Testis (tissue), 3 donors: ENCODE results near the gene RGS12. TPM values are rescaled to one million over a fixed set of nuclear protein-coding genes. Genes with fewer than 3 reads are reported as not detected.

Experiments used
- DNase-seq: peaks from one replicate; pipeline ENCODE4 v3.0.0-alpha.2; 2019
- H3K27ac ChIP-seq, 2 donors: fragments of 200-600 bp; sonication (generic); one replicate each; pipeline ENCODE4 v1.5.1; 2019
- H3K27me3 ChIP-seq: fragments of 200-600 bp; sonication (generic); one replicate; pipeline ENCODE4 v1.5.1; 2019
- H3K36me3 ChIP-seq: fragments of 200-600 bp; sonication (generic); one replicate; pipeline ENCODE4 v1.5.1; 2017; ENCODE audit warnings: low read depth; ENCODE audit errors: missing control alignments
- H3K4me1 ChIP-seq: fragments of 200-600 bp; sonication (generic); one replicate; pipeline ENCODE4 v1.5.1; 2019
- H3K4me3 ChIP-seq, 2 donors: fragments of 200-600 bp; sonication (generic); one replicate each; pipeline ENCODE4 v1.5.1; 2017 to 2019
- H3K9me3 ChIP-seq: fragments of 200-600 bp; sonication (generic); one replicate; pipeline ENCODE4 v1.5.1; 2017
- POLR2A ChIP-seq: fragments of 450-650 bp; IDR thresholded peaks from one replicate; pipeline ENCODE4 v1.6.1; 2017; ENCODE audit warnings: antibody characterized with exemption, mild to moderate bottlenecking, moderate library complexity
- WGBS, 2 donors: methylation state at CpG; one replicate each; pipeline ENCODE4 v1.1.5; 2018; 5-methylcytosine and 5-hydroxymethylcytosine counted together
- intact Hi-C: fragments of 100-400 bp; cut with DNase I; formaldehyde crosslinking; loops from one replicate; pipeline ENCODE4 v1.15.1; 2023; ENCODE audit warnings: low total_unique reads
- polyA plus RNA-seq: library from polyadenylated mRNA; stranded (reverse); fragments of 350-450 nt; fragmentation: Illumina TruSeq; extraction: RNeasy Lipid Tissue Mini Kit (QIAGEN cat#74804); gene quantifications from one replicate; pipeline ENCODE4 v1.2.3, GENCODE V29; 2014; ENCODE audit warnings: low read depth, low replicate concordance; ENCODE audit not compliant: insufficient read depth
- total RNA-seq, 2 donors: library from RNA; depleted of rRNA; stranded (reverse); fragments of >200 nt; gene quantifications; one replicate each; pipeline ENCODE4 v1.2.3, GENCODE V29; 2016
- TF ChIP-seq, protein P1 (sequence below), 3 experiments: fragments of 450-650 bp in 2 of 3; fragments of 200-600 bp in 1 of 3; sonication (generic) in 1 of 3; IDR thresholded peaks; one replicate each; pipeline ENCODE4 v1.5.1; 2016 to 2019; ENCODE audit warnings: antibody characterized with exemption in 3 of 3, mild to moderate bottlenecking in 2 of 3, moderate library complexity in 1 of 3

Gene RGS12
- total and polyA plus RNA-seq, 3 donors from 2014 or later, result 25.0 to 68.2 (median 39.0) TPM

DNA sequence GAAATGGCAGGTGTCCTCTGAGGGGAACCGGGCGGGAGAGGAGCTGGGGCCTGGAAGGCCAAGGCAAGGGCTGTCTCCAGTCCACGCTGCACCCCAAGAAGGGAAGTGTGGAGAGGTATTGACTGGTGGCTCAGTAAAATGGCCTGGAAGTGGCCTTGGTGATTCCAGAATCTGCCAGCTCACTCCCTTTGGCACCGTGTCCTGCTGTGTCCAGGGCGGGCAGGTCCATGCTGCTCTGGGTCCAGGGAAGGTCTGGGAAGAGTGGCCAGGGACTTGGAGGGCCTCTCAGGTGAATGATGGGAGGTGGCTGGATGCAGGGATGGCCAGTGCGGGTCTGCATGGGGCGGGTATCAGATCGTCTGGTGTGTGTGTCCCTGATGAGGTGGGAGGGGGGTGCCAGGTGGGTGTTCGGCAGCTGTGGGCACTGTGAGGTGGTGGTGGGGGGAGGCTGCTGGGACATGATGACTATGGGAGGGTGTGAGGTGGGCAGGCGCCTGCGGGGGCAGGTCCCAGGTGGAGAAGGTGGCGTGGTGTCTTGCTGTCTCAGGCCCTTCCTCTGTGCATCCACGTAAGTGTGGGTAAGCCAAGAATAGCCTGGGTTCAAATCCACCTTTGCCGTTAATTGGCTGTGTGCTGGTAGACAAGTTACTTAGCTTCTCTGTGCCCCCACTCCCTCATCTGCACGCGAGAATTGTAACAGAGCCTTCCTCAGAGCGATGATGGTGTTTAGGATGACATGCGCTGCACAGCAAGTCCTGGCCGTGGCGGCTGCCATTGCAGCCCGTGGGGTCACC is 17.7 kb downstream of the RGS12 start:
- WGBS, 2 donors, result 83 to 89% methylated on average over 17 to 21 of the region's 21 CpGs
- intact Hi-C loops, result no loop called here
- DNase-seq, result no peak
- no peaks in the 10 kb centered on the region for H3K27me3 ChIP-seq
- no peaks in the 10 kb centered on the region for H3K4me1 ChIP-seq
- TF ChIP-seq, protein P1, sequence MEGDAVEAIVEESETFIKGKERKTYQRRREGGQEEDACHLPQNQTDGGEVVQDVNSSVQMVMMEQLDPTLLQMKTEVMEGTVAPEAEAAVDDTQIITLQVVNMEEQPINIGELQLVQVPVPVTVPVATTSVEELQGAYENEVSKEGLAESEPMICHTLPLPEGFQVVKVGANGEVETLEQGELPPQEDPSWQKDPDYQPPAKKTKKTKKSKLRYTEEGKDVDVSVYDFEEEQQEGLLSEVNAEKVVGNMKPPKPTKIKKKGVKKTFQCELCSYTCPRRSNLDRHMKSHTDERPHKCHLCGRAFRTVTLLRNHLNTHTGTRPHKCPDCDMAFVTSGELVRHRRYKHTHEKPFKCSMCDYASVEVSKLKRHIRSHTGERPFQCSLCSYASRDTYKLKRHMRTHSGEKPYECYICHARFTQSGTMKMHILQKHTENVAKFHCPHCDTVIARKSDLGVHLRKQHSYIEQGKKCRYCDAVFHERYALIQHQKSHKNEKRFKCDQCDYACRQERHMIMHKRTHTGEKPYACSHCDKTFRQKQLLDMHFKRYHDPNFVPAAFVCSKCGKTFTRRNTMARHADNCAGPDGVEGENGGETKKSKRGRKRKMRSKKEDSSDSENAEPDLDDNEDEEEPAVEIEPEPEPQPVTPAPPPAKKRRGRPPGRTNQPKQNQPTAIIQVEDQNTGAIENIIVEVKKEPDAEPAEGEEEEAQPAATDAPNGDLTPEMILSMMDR (IDR thresholded peaks at IDR 0.05), result no peak
- TF ChIP-seq POLR2A, result no peak
- no peak overlapping the region for H3K4me3 ChIP-seq
- no peaks in the 10 kb centered on the region for H3K9me3 ChIP-seq
- no peaks in the 10 kb centered on the region for H3K36me3 ChIP-seq
- H3K27ac ChIP-seq, result no peak overlapping the region

DNA sequence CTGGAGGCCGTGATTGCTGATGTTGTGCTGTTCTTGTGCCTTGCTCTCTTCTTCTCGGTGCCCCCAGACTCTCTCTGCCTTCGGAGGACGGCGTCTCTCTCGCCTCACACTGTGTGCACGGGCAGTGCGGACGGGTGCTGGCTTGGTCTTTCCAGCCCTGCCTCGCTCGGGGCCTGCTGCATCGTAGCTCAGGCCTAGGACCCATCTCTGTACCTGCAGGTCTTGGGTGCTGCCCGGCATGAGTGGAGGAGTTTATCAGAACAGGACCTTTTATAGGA is 18.2 kb downstream of the RGS12 start:
- 94 to 96% methylated on average over 12 to 13 of the region's 13 CpGs for WGBS, 2 donors
- no peaks in the 10 kb centered on the region for H3K4me1 ChIP-seq
- TF ChIP-seq, protein P1 (IDR thresholded peaks at IDR 0.05), result no peak
- H3K27me3 ChIP-seq, result no peaks in the 10 kb centered on the region
- no peak overlapping the region for H3K27ac ChIP-seq
- H3K9me3 ChIP-seq, result no peaks in the 10 kb centered on the region
- intact Hi-C loops, result no loop called here
- H3K4me3 ChIP-seq, result no peak overlapping the region
- no peaks in the 10 kb centered on the region for H3K36me3 ChIP-seq
- DNase-seq, result no peak

DNA sequence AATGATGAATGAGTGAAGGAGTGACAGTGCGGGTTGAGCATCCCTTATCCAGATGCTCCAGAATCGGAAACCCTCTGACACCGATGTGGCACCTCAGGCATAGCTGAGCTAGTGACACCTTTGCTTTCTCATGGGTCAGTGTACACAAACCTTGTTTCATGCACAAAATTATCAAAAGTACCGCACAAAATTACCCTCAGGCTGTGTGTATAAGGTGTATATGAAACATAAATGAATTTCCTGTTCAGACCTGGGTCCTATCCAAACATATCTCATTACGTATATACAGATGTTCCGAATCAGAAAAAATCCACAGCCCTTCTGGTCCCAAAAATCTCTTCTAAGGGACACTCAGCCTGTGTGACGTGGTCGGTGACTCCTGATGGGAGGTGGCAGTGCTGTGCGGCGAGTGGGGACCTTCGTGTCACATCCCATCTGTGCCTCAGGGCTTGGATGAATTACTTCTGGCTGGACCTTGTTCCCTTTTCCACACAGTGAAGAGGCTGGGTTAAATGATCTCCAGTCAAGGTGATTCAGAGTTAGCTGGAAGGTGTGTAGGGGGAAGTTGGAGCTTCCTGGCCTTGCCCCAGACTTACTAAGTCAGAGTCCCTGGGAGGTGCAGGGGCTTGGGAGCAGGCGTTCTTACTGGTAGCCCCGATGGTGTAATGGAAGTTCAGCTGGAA is 18.8 kb downstream of the RGS12 start:
- H3K27me3 ChIP-seq, result no peaks in the 10 kb centered on the region
- 94 to 96% methylated on average over 13 of the region's 13 CpGs for WGBS, 2 donors
- DNase-seq, result no peak
- no peaks in the 10 kb centered on the region for H3K4me1 ChIP-seq
- intact Hi-C loops, result no loop called here
- no peaks in the 10 kb centered on the region for H3K9me3 ChIP-seq
- no peaks in the 10 kb centered on the region for H3K36me3 ChIP-seq
- TF ChIP-seq, protein P1 (IDR thresholded peaks at IDR 0.05), result no peak
- no peak for TF ChIP-seq POLR2A
- H3K27ac ChIP-seq, result no peak overlapping the region
- no peak overlapping the region for H3K4me3 ChIP-seq

DNA sequence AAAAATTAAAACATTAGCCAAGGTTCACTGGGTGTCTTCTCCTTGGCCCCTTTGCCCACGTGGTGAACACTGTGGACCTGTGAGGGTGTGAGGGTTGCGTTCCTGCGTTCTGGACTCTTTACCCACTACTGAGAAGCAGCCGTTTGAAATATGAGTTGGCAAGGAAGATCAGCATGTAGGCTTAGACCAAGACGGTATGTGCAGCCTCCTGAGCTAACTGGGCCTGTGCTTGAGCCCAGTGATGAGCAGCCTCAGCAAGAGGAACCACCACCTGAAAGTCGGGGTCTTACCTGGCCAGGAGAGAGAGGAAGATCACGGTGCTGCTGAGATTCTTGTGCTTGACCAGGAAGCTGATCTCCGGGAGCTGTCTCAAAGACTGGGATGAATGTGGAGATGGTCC is 19.5 kb downstream of the RGS12 start:
- Histone ChIP-seq H3K36me3 (no peaks in the 10 kb centered on the region), H3K27ac (no peak overlapping the region), H3K9me3 (no peaks in the 10 kb centered on the region), H3K4me3 (no peak overlapping the region), H3K4me1 (no peaks in the 10 kb centered on the region), H3K27me3 (no peaks in the 10 kb centered on the region)
- no peak for DNase-seq
- WGBS, 2 donors, result 83 to 86% methylated on average over 8 of the region's 8 CpGs
- TF ChIP-seq POLR2A, result no peak
- TF ChIP-seq, protein P1 (IDR thresholded peaks at IDR 0.05), result no peak
- intact Hi-C loops, result no loop called here

DNA sequence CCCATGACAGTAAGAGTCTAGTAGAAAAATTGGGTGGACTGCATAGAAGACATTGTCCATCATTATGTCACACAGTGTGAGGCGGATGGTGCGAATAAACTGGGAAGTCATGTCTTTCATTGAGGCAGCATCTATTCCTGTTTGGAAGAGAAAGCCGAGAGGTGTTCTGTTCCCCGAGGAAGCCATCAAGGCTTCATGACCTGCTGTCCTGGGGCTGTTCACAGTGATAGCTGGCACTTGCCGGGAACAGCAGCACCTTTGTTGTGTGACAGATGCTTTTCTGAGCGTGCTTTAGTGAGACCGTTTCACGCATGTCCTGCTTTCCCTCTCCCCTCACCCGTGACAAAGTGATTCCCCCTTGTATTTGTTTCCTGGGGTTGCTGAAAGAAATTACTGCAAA is 20.3 kb downstream of the RGS12 start:
- no peak for TF ChIP-seq POLR2A
- TF ChIP-seq, protein P1 (IDR thresholded peaks at IDR 0.05), result no peak
- intact Hi-C loops, result no loop called here
- Histone ChIP-seq H3K4me1 (no peaks in the 10 kb centered on the region), H3K4me3 (no peak overlapping the region), H3K27me3 (no peaks in the 10 kb centered on the region), H3K36me3 (no peaks in the 10 kb centered on the region), H3K27ac (no peak overlapping the region), H3K9me3 (no peaks in the 10 kb centered on the region)
- WGBS, 2 donors, result 88 to 93% methylated on average over 9 of the region's 9 CpGs
- DNase-seq, result no peak
